Subcutaneous abdominal adipose tissue (tissue), 5 donors: ENCODE measurements around the gene B4GALNT1.

Experiments
- H3K27ac ChIP-seq: one replicate; pipeline ENCODE4 v1.7.0; 2013; ENCODE audit warnings: low read depth, mild to moderate bottlenecking, inconsistent platforms, low read length, moderate library complexity
- H3K27me3 ChIP-seq, 5 donors: one replicate each; pipeline ENCODE4 v1.7.0; 2013; ENCODE audit warnings: low read length in 5 of 5, inconsistent platforms in 1 of 5; ENCODE audit not compliant: control insufficient read depth in 5 of 5, insufficient read depth in 4 of 5
- H3K36me3 ChIP-seq, 5 donors: one replicate each; pipeline ENCODE4 v1.7.0; 2013; ENCODE audit warnings: low read length in 5 of 5; ENCODE audit not compliant: control insufficient read depth in 5 of 5, insufficient read depth in 5 of 5
- H3K4me1 ChIP-seq, 5 donors: one replicate each; pipeline ENCODE4 v1.7.0; 2013; ENCODE audit warnings: low read length in 5 of 5, mild to moderate bottlenecking in 3 of 5, moderate library complexity in 1 of 5; ENCODE audit not compliant: control insufficient read depth in 5 of 5, insufficient read depth in 5 of 5
- H3K4me3 ChIP-seq, 5 donors: one replicate each; pipeline ENCODE4 v1.7.0; 2013; ENCODE audit warnings: low read length in 5 of 5, low read depth in 1 of 5
- H3K9ac ChIP-seq, 5 donors: one replicate each; pipeline ENCODE4 v1.7.0; 2013; ENCODE audit warnings: low read length in 5 of 5, mild to moderate bottlenecking in 4 of 5, moderate library complexity in 3 of 5
- H3K9me3 ChIP-seq, 5 donors: one replicate each; pipeline ENCODE4 v1.7.0; 2013; ENCODE audit warnings: low read length in 5 of 5; ENCODE audit not compliant: control insufficient read depth in 5 of 5
- donor health status: healthy.
- donor health status: healthy.
- donor health status: healthy.
- donor health status: healthy.
- donor health status: healthy.

B4GALNT1 gene

GRCh38 chr12:57586128-57586527, 46.9 kb downstream of the B4GALNT1 start:
- Histone ChIP-seq H3K9ac (no peak overlapping the region), H3K27ac (no peak overlapping the region), H3K9me3 (no peaks in the 10 kb centered on the region), H3K4me1 (peaks cover 2 to 8% (median 8%) of the 10 kb centered on the region in 5 donors), H3K36me3 (no peaks in the 10 kb centered on the region), H3K27me3 (peaks cover 0 to 10% (median 6%) of the 10 kb centered on the region in 5 donors), H3K4me3 (no peak overlapping the region)

GRCh38 chr12:57585156-57585555, 47.8 kb downstream of the B4GALNT1 start:
- Histone ChIP-seq H3K36me3 (no peaks in the 10 kb centered on the region), H3K4me1 (no peaks in the 10 kb centered on the region)

GRCh38 chr12:57584690-57585089, 48.3 kb downstream of the B4GALNT1 start:
- Histone ChIP-seq H3K4me1 (no peaks in the 10 kb centered on the region), H3K36me3 (no peaks in the 10 kb centered on the region), H3K9me3 (no peaks in the 10 kb centered on the region), H3K27ac (no peak overlapping the region), H3K27me3 (peaks cover 0 to 12% (median 6%) of the 10 kb centered on the region in 5 donors), H3K4me3 (no peak overlapping the region), H3K9ac (no peak overlapping the region)

More at GRCh38 chr12:57585156-57585555, 47.8 kb downstream of the B4GALNT1 start:
- no peak overlapping the region for H3K9ac ChIP-seq
- H3K27ac ChIP-seq: no peak overlapping the region
- no peaks in the 10 kb centered on the region for H3K9me3 ChIP-seq
- H3K27me3 ChIP-seq: peaks cover 0 to 12% (median 6%) of the 10 kb centered on the region in 5 donors
- no peak overlapping the region for H3K4me3 ChIP-seq

- Histone ChIP-seq H3K27me3 (peaks cover 0 to 12% (median 6%) of the 10 kb centered on the region in 5 donors), H3K9me3 (no peaks in the 10 kb centered on the region), H3K4me1 (no peaks in the 10 kb centered on the region), H3K27ac (no peak overlapping the region), H3K36me3 (no peaks in the 10 kb centered on the region), H3K4me3 (no peak overlapping the region), H3K9ac (no peak overlapping the region)
Observed at GRCh38 chr12:57584050-57584449, 49.0 kb downstream of the B4GALNT1 start.

DNA sequence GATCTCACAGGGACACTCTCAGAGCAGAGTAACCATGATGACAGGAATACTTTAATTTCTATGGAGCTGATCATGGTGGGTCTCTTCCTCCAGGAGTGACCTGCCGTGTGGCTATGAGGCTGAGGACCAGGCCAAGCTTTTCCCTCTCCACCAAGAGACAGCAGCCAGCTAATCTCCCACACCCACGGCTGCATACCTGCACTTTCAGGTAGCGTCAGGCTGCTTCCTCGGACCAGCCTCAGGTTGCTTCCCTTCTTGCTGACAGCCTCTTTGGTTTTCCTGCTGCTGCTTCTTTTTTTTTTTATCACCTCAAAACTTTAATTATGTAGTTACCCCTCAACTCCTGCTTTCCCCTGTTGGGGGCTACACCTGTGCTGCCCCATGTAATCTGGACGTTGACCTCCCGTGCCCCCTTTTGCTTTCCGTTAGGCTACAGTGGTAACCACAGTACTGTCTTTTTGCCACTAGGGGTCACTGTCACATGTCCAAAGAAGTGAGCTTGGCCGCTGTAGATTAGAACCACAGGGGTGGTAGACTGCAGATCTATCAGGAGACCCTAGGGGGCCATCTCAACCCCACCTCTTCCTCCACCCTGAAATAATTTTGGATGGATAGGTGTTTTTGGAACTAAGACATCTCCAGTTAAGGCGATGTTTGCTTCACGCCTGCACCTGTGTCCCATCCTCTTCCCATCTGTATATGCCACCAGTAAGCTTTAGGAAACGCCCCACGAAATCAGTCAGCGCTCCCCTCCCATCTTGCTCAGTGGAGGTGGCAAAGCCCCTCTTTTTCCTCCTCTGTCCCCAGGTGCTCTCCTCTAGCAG, 49.8 kb downstream of the B4GALNT1 start:
- no peaks in the 10 kb centered on the region for H3K36me3 ChIP-seq
- no peak overlapping the region for H3K4me3 ChIP-seq
- no peaks in the 10 kb centered on the region for H3K9me3 ChIP-seq
- H3K4me1 ChIP-seq: no peaks in the 10 kb centered on the region
- no peak overlapping the region for H3K9ac ChIP-seq
- peaks cover 0 to 11% (median 5%) of the 10 kb centered on the region in 5 donors for H3K27me3 ChIP-seq
- H3K27ac ChIP-seq: no peak overlapping the region

- H3K9ac ChIP-seq: no peak overlapping the region
- no peak overlapping the region for H3K4me3 ChIP-seq
- H3K36me3 ChIP-seq: no peaks in the 10 kb centered on the region
- H3K4me1 ChIP-seq: no peaks in the 10 kb centered on the region
- H3K9me3 ChIP-seq: no peaks in the 10 kb centered on the region
- H3K27me3 ChIP-seq: peaks cover 0 to 10% (median 0%) of the 10 kb centered on the region in 5 donors
- H3K27ac ChIP-seq: no peak overlapping the region
Observed at GRCh38 chr12:57582440-57582839, 50.6 kb downstream of the B4GALNT1 start.

- no peak overlapping the region for H3K4me3 ChIP-seq
Observed at GRCh38 chr12:57581802-57582201, 51.2 kb downstream of the B4GALNT1 start.

DNA sequence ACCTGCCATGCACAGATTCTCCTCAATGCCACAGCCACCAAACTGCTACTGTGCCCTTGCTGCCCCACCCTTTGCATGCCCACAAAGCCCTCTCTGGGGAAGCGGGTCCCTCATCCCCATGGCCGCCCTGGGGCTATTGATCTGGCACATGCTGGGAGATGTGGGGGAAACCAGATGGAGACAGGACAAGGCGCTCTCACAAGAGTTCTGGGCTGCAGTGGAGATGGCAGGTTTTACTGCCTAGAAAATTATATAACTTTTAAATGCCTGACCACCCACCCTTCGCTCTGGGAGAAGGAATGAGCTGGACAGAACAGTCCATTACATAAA, 52.6 kb downstream of the B4GALNT1 start:
- Histone ChIP-seq H3K9ac (no peak overlapping the region), H3K9me3 (no peaks in the 10 kb centered on the region), H3K36me3 (no peaks in the 10 kb centered on the region), H3K27ac (no peak overlapping the region), H3K27me3 (peaks cover 0 to 7% (median 3%) of the 10 kb centered on the region in 5 donors), H3K4me1 (no peaks in the 10 kb centered on the region), H3K4me3 (no peak overlapping the region)

More at GRCh38 chr12:57581802-57582201, 51.2 kb downstream of the B4GALNT1 start:
- H3K9ac ChIP-seq: no peak overlapping the region
- H3K27me3 ChIP-seq: peaks cover 0 to 10% (median 0%) of the 10 kb centered on the region in 5 donors
- no peaks in the 10 kb centered on the region for H3K9me3 ChIP-seq
- no peaks in the 10 kb centered on the region for H3K36me3 ChIP-seq
- no peaks in the 10 kb centered on the region for H3K4me1 ChIP-seq
- H3K27ac ChIP-seq: no peak overlapping the region

GRCh38 chr12:57579677-57580465, 53.1 kb downstream of the B4GALNT1 start:
- peaks cover 0 to 8% (median 3%) of the 10 kb centered on the region in 5 donors for H3K27me3 ChIP-seq
- no peak overlapping the region for H3K27ac ChIP-seq
- no peaks in the 10 kb centered on the region for H3K4me1 ChIP-seq
- no peaks in the 10 kb centered on the region for H3K9me3 ChIP-seq
- no peaks in the 10 kb centered on the region for H3K36me3 ChIP-seq
- no peak overlapping the region for H3K9ac ChIP-seq
- no peak overlapping the region for H3K4me3 ChIP-seq

DNA sequence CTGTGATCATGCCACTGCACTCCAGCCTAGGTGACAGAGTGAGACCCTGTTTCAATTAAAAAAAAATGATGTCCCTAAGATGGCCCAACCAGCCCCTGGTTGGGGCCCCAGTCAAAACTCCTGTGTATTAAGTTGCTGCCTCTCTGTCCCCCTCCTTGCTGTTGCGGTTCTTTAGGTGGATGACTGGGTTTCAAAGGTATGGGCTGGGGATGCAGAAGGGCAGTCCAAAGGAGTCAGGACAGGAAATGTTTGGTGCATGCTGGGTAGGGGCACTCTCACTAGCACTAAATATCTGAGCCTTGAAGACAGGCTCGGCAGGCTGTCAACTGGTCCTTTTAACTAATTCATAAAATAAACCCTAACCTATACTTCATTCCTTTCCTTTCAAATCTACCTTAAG, 54.0 kb downstream of the B4GALNT1 start:
- H3K27me3 ChIP-seq: peaks cover 0 to 10% (median 3%) of the 10 kb centered on the region in 5 donors
- H3K9me3 ChIP-seq: no peaks in the 10 kb centered on the region
- H3K27ac ChIP-seq: no peak overlapping the region

More for the DNA sequence above, 54.0 kb downstream of the B4GALNT1 start:
- Histone ChIP-seq H3K36me3 (no peaks in the 10 kb centered on the region), H3K9ac (no peak overlapping the region), H3K4me1 (no peaks in the 10 kb centered on the region), H3K4me3 (no peak overlapping the region)
